ENCODE data around the gene KRTCAP2. TPM values are rescaled to one million over a fixed set of nuclear protein-coding genes. Genes with fewer than 3 reads are reported as not detected.

Gene KRTCAP2
- total and polyA plus RNA-seq, 3 donors from 2014 or later: 242 to 397 (median 255) TPM

DNA sequence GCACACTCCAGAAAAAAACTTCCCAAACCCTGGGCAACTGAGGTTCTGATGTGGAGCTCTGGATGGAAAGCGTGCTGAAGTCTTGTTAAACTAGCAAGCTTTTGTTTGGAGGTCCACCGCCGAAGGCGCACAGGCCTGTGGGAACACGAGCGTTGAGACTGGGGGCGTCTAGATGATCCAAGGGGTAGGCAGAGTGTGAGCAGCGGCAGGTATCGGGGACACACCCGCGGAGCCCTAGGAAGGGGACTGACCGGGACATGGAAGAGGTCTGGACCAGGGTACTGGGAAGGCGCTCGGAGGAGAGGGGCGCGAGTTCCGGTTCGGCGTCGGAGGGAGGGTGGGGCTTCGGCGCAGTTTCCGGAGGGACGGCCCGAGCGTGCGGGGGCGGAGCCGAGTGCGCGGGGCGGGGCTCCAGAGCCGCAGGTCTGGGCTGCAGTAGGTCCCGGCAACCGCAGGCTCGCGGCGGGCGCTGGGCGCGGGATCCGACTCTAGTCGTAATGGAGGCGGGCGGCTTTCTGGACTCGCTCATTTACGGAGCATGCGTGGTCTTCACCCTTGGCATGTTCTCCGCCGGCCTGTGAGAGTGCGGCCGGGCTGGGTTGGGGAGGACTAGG is 37.6 kb downstream of the KRTCAP2 start, which contains the start of gene SLC50A1:
TSS of gene SLC50A1 (plus strand) at position 438 of the 614 bp plus-strand sequence. CDS start at position 498, 60 bp downstream.
- Histone ChIP-seq H3K27me3 (no peaks in the 10 kb centered on the region), H3K36me3 (ENCODE audit: low read depth, missing control alignments) (no peaks in the 10 kb centered on the region), H3K27ac (peak within 1 kb of the TSS; percentile 95 to 96), H3K9me3 (no peaks in the 10 kb centered on the region), H3K4me1 (peaks cover 25% of the 10 kb centered on the region), H3K4me3 (peak within 1 kb of the TSS; percentile 68 to 82)
- peak; percentile 96 for DNase-seq
- 0 to 1% methylated on average over 26 to 50 of the region's 52 CpGs for WGBS, 2 donors
- TF ChIP-seq, protein P1, sequence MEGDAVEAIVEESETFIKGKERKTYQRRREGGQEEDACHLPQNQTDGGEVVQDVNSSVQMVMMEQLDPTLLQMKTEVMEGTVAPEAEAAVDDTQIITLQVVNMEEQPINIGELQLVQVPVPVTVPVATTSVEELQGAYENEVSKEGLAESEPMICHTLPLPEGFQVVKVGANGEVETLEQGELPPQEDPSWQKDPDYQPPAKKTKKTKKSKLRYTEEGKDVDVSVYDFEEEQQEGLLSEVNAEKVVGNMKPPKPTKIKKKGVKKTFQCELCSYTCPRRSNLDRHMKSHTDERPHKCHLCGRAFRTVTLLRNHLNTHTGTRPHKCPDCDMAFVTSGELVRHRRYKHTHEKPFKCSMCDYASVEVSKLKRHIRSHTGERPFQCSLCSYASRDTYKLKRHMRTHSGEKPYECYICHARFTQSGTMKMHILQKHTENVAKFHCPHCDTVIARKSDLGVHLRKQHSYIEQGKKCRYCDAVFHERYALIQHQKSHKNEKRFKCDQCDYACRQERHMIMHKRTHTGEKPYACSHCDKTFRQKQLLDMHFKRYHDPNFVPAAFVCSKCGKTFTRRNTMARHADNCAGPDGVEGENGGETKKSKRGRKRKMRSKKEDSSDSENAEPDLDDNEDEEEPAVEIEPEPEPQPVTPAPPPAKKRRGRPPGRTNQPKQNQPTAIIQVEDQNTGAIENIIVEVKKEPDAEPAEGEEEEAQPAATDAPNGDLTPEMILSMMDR (IDR thresholded peaks at IDR 0.05): peak; percentile 8 to 54 (median 51)
- peak; percentile 55 for TF ChIP-seq POLR2A (IDR thresholded peaks at IDR 0.05)
- intact Hi-C loops (cut with DNase I; ENCODE audit: low total_unique reads): no loop called here

DNA sequence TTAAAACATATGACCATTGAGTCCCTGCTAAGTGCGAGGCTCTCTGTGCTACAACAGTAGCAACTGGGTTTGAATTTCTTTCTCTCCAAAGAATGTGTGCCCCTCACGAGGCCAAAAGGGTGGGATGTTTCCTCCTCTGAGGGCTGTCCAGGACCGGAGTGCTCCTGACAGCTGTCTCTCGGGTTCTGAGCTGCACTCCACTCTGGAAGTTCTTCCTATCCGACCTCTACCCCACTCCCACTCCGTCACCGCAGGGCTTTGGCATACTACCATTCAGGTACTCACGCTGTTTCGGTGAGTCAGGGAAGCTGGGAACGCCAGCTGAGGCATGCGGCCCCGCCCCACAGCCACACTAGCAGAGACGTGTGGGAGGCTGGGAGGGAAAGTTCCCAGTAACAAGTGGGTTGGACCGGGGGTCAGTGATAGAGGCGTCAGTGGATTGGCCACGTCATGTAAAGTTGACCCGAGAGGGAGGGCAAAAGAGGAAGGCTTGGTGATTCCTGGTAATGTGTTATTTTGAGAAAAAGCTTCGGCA is 38.2 kb downstream of the KRTCAP2 start:
- WGBS, 2 donors: 0 to 1% methylated on average over 13 to 18 of the region's 18 CpGs
- intact Hi-C loops (cut with DNase I; ENCODE audit: low total_unique reads): no loop called here

GRCh38 chr1:155134322-155134721 is 38.8 kb downstream of the KRTCAP2 start:
- Histone ChIP-seq H3K36me3 (ENCODE audit: low read depth, missing control alignments) (no peaks in the 10 kb centered on the region), H3K4me3 (no peak overlapping the region), H3K27me3 (no peaks in the 10 kb centered on the region), H3K9me3 (no peaks in the 10 kb centered on the region), H3K27ac (peak overlapping the region; percentile 95 to 96), H3K4me1 (peaks cover 26% of the 10 kb centered on the region)
- DNase-seq: no peak
- WGBS, 2 donors: 18 to 29% methylated on average over 1 of the region's 1 CpG
- TF ChIP-seq, protein P1 (IDR thresholded peaks at IDR 0.05): no peak
- no peak for TF ChIP-seq POLR2A (IDR thresholded peaks at IDR 0.05)
- intact Hi-C loops (cut with DNase I; ENCODE audit: low total_unique reads): no loop called here

More for the DNA sequence above, 38.2 kb downstream of the KRTCAP2 start:
- Histone ChIP-seq H3K27me3 (no peaks in the 10 kb centered on the region), H3K4me3 (peak overlapping the region; percentile 68 to 82), H3K9me3 (no peaks in the 10 kb centered on the region), H3K27ac (peak overlapping the region; percentile 95 to 96), H3K4me1 (peaks cover 25% of the 10 kb centered on the region), H3K36me3 (ENCODE audit: low read depth, missing control alignments) (no peaks in the 10 kb centered on the region)
- peak; percentile 93 for DNase-seq
- TF ChIP-seq POLR2A (IDR thresholded peaks at IDR 0.05): no peak
- TF ChIP-seq, protein P1 (IDR thresholded peaks at IDR 0.05): no peak

- Histone ChIP-seq H3K27ac (no peak overlapping the region), H3K36me3 (ENCODE audit: low read depth, missing control alignments) (no peaks in the 10 kb centered on the region), H3K27me3 (no peaks in the 10 kb centered on the region), H3K4me3 (no peak overlapping the region), H3K9me3 (no peaks in the 10 kb centered on the region), H3K4me1 (peaks cover 29% of the 10 kb centered on the region)
- no peak for TF ChIP-seq POLR2A (IDR thresholded peaks at IDR 0.05)
- TF ChIP-seq, protein P1 (IDR thresholded peaks at IDR 0.05): no peak
- no peak for DNase-seq
- WGBS, 2 donors: 80 to 84% methylated on average over 7 of the region's 7 CpGs
- intact Hi-C loops (cut with DNase I; ENCODE audit: low total_unique reads): no loop called here
Observed at GRCh38 chr1:155133799-155134281, 39.3 kb downstream of the KRTCAP2 start.
